K562 treated with DMSO at 1 percent for 4 hours (cell line): ENCODE results near the gene TAS2R8. TPM values are rescaled to one million over a fixed set of nuclear protein-coding genes. Genes with fewer than 3 reads are reported as not detected.

ENCODE experiments used
- total RNA-seq: library from RNA; unstranded; fragments of 300-600 nt; gene quantifications from 2 replicates; pipeline ENCODE4 v1.2.3, GENCODE V29; 2022; ENCODE audit not compliant: insufficient read depth

Gene TAS2R8, protein sequence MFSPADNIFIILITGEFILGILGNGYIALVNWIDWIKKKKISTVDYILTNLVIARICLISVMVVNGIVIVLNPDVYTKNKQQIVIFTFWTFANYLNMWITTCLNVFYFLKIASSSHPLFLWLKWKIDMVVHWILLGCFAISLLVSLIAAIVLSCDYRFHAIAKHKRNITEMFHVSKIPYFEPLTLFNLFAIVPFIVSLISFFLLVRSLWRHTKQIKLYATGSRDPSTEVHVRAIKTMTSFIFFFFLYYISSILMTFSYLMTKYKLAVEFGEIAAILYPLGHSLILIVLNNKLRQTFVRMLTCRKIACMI
- total RNA-seq = not detected in 2 replicates

DNA sequence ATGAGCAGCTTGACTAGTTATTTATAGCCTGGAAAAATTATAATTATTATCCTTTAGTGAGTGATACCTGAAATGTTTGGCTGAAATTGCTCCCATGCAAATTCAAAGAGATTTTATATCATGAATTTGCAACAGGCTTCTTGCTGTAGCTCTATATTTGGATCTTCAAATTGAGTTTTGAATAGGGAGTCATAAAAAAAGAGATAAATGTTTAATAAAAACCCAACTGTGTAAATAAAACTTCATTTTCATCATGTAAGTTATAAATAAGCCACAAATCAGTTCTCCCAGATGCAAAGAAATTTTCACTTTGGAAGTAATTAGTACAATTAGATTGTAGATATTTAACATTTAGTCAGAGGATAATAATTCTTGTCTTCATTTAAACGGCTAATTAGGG is at the start of gene TAS2R8:
TAS2R8 (minus strand) TSS at position 101 of the 400 bp plus-strand sequence. CDS start 306 bp downstream, outside the sequence.

DNA sequence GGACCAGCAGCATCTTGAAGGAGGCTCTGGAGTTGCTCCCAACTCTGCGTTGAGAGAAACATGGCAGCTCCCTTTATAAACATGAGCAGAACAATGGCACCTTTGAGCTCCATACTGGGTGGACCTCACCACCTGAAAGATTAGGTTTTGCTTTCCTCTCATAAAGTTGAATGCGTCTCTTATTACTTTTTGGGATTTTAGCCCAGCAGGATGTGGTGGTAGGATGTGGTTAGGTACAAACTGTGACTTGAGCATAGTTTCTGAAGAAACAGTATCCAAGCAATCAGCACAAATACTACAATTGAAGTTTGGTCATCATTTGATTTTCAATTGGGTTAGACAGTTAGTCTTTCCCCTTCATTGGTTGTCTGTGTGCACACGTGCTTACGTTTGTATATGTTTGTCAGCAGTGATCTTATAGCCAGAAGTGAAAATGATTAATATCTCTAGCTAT is 42.4 kb upstream of the TAS2R8 start, which contains the start of gene PRR4:
PRR4 (minus strand) TSS at position 51 of the 454 bp plus-strand sequence; CDS start at position 13, 38 bp downstream.

DNA sequence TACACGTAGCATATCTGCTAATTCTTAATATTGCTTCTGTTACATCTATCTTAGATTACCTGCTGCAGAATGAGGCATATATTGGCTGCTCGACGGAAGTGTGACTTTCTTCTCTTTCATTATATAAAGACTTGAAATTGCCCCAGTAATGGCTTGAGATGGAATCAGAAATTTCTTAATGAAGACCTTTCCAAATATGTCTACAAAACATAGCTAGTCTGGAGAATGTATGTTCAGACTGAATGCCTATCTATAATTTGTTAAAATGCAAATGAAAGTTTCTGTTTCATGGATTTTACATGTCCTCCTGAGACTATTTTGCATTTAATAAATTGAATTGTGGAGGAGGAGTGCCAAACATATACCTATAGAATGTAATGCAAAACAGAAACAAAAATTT is 19.2 kb upstream of the TAS2R8 start, which contains the start of gene TAS2R10:
TAS2R10 (minus strand) TSS at position 101 of the 400 bp plus-strand sequence; CDS start at position 12, 89 bp downstream.

DNA sequence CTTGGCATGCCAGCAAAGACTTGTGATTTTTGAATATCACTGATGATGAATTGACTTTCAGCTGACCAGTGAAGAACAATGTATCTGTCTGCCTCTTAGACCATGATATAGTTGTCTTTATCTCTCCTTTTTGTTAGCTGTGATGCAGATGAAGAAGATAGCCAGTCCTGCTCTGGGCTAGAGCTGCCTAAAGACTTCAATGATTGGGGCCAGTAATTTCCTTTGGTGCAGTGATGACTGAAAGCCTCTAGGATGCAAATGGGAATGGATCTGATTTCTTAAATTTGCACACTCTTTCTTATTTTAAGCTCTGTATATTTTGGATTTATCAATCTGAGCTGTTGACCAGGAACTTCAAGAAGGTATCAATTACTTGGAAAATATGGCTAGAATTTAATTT is 3.0 kb upstream of the TAS2R8 start, which contains the start of gene TAS2R9:
TAS2R9 (minus strand) TSS at position 101 of the 400 bp plus-strand sequence; CDS start at position 8, 93 bp downstream.

DNA sequence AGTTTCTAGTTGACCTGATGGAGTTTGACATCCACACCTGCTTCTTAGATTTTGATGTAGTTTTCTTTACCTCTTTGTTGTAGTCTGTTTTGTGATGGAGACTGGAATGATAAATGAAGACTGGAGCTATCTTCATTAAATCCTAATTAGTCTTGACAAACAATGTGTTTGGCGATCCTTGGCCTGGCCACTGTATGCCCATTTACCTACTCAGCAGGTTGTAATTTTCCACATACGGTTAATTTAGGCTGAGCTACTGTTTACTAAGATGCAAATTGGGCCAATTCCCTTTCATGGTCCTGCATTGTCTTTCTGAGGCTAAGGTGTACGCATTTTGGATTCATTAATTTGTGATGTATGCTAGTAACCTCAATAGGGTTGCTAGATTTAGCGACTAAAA is 4.5 kb downstream of the TAS2R8 start, which contains the start of gene TAS2R7:
TAS2R7 (minus strand) TSS at position 41 of the 400 bp plus-strand sequence. CDS start 57 bp downstream, outside the sequence.

Other genes starting within 250 kb of the TAS2R8 start
- gene MAGOHB, start 193.7 kb downstream of the TAS2R8 start, total RNA-seq = 6.8 and 8.7 TPM in 2 replicates
- 0.25 TPM in 1 of 2 replicates, not detected in the other for gene STYK1, start 133.2 kb downstream of the TAS2R8 start, total RNA-seq
- 93.2 and 107 TPM in 2 replicates for gene YBX3, start 84.0 kb downstream of the TAS2R8 start, total RNA-seq
- gene TAS2R7, start 4.7 kb downstream of the TAS2R8 start, total RNA-seq = not detected in 2 replicates
- gene TAS2R9, start 2.9 kb upstream of the TAS2R8 start, total RNA-seq = not detected in 2 replicates
- gene TAS2R10, start 19.1 kb upstream of the TAS2R8 start, total RNA-seq = not detected in 2 replicates
- gene PRR4, start 42.2 kb upstream of the TAS2R8 start, total RNA-seq = not detected in 2 replicates
- not detected in 2 replicates for gene PRH1, start 77.0 kb upstream of the TAS2R8 start, total RNA-seq
- gene TAS2R13, start 102.3 kb upstream of the TAS2R8 start, total RNA-seq = not detected in 2 replicates
- not detected in 2 replicates for gene PRH2, start 122.0 kb upstream of the TAS2R8 start, total RNA-seq
- 1.5 TPM in 1 of 2 replicates, not detected in the other for gene TAS2R14, start 132.0 kb upstream of the TAS2R8 start, total RNA-seq
- gene TAS2R50, start 179.6 kb upstream of the TAS2R8 start, total RNA-seq = not detected in 2 replicates
- not detected in 2 replicates for gene TAS2R20, start 191.0 kb upstream of the TAS2R8 start, total RNA-seq
- not detected in 2 replicates for gene TAS2R19, start 215.3 kb upstream of the TAS2R8 start, total RNA-seq
- gene TAS2R31, start 224.1 kb upstream of the TAS2R8 start, total RNA-seq = not detected in 2 replicates